NB4 (cell line): ENCODE measurements around the gene AATK.

Experiments used
- DNase-seq: peaks from one replicate; pipeline ENCODE4 v3.0.0; 2010; ENCODE audit warnings: low read depth
- H3K4me3 ChIP-seq: one replicate; pipeline ENCODE4 v1.5.1; 2011; ENCODE audit warnings: mild to moderate bottlenecking, low read depth, low read length, moderate library complexity
- MYC ChIP-seq: IDR thresholded peaks from 2 replicates; pipeline ENCODE4 v1.6.1; 2011; ENCODE audit warnings: low read depth, low read length
- POLR2A ChIP-seq: IDR thresholded peaks from 2 replicates; pipeline ENCODE4 v1.6.1; 2011; ENCODE audit warnings: mild to moderate bottlenecking; ENCODE audit not compliant: insufficient read length; ENCODE audit errors: extremely low read depth
- TF ChIP-seq, protein P1 (sequence below): IDR thresholded peaks from one replicate; pipeline ENCODE4 v1.5.1; 2012; ENCODE audit warnings: low read depth, low read length
- TF ChIP-seq, protein P2 (sequence below): IDR thresholded peaks from 2 replicates; pipeline ENCODE4 v1.6.1; 2011; ENCODE audit warnings: low read depth, low read length

AATK gene

DNA sequence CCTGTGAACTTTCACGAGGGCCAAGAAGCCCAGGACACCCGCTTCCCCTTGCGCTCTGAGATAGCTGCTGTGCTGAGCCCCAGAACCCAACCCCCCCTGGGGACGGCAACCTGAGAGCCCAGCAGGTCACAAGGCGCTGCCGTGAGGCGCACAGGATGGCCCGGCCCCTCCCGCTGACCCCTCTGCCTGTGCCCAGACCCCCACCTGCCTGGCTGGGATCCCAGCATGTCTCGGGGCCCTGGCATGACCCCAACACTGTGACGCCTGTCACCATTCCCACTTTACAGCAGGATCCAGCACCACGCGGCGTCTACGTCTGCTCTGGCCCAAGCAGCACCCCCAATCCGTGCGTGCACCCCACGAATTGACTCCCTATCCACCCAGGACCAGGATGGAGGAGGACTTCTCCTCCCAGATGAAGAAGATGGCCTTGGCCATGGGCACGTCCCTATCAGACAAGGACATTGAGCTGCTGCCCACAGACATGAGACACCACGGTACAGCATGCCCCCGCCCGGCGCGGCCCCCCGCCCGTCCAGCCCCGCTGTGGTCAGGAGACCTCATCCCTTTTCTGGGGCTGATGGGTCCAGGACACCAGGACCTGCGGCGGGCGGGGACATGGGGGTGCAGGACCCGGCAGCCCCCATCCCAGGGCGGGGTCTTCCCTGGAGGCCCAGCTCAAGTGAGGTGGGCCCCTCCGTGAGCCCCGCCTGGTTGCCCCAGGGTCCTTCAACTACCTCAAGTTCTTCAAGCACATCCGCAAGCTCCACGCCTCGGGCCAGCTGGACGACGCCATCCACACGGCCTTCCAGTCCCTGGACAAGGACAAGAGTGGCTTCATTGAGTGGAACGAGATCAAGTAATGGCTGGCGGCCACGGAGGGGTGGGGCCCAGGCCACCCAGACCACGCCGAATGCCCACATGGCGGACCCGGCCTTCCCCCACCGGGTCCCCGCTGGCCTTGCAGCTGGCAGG lies 15.1 kb upstream of the AATK start:
- H3K4me3 ChIP-seq, result no peak overlapping the region
- no peak for DNase-seq
- TF ChIP-seq, protein P1, sequence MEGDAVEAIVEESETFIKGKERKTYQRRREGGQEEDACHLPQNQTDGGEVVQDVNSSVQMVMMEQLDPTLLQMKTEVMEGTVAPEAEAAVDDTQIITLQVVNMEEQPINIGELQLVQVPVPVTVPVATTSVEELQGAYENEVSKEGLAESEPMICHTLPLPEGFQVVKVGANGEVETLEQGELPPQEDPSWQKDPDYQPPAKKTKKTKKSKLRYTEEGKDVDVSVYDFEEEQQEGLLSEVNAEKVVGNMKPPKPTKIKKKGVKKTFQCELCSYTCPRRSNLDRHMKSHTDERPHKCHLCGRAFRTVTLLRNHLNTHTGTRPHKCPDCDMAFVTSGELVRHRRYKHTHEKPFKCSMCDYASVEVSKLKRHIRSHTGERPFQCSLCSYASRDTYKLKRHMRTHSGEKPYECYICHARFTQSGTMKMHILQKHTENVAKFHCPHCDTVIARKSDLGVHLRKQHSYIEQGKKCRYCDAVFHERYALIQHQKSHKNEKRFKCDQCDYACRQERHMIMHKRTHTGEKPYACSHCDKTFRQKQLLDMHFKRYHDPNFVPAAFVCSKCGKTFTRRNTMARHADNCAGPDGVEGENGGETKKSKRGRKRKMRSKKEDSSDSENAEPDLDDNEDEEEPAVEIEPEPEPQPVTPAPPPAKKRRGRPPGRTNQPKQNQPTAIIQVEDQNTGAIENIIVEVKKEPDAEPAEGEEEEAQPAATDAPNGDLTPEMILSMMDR, result no peak
- TF ChIP-seq POLR2A, result no peak
- TF ChIP-seq MYC, result no peak
- TF ChIP-seq, protein P2, sequence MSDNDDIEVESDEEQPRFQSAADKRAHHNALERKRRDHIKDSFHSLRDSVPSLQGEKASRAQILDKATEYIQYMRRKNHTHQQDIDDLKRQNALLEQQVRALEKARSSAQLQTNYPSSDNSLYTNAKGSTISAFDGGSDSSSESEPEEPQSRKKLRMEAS, result no peak

DNA sequence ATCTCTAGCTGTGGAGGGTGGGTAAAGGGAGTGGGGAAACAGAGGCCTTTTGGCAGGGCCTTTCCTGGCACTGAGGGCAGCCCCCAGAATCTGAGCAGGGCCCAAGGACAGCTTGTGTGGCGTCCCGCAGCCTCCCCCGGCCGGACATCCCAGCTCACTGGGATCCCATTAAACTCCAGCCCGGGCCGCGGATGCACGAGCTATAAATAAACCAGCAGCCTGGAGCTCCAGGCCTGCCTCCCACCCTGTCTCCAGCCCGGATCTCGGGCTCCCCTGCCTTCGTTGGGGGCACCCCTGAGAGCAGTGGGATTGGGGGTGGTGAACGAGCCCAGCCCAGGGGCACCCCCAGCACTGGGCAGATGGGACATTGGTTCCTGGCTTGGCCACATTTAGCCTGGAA lies 13.8 kb upstream of the AATK start:
- TF ChIP-seq, protein P1, result no peak
- TF ChIP-seq MYC, result no peak
- TF ChIP-seq, protein P2, result no peak
- TF ChIP-seq POLR2A, result no peak
- DNase-seq, result no peak
- no peak overlapping the region for H3K4me3 ChIP-seq

DNA sequence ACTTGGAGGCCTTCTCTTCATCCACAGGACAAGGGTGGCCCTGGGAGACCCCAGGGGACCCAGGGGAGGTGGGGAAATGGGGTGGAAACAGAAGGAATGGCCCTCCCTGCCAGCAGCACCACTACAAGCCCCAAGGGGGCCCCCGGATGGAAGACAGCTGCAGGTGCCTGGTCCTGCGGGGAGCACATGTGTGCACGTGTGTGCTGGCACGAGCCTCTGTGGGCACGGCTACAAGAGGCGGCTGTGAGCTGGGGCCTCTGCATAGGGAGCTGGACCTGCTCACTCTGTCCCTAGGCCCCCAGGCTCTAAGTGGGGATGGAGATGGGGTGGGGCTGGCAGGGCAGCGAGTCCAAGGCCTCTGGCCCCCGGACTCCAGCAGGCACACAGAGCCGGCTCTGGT lies 13.2 kb upstream of the AATK start:
- TF ChIP-seq POLR2A (no peak), MYC (no peak)
- no peak overlapping the region for H3K4me3 ChIP-seq
- DNase-seq, result no peak

DNA sequence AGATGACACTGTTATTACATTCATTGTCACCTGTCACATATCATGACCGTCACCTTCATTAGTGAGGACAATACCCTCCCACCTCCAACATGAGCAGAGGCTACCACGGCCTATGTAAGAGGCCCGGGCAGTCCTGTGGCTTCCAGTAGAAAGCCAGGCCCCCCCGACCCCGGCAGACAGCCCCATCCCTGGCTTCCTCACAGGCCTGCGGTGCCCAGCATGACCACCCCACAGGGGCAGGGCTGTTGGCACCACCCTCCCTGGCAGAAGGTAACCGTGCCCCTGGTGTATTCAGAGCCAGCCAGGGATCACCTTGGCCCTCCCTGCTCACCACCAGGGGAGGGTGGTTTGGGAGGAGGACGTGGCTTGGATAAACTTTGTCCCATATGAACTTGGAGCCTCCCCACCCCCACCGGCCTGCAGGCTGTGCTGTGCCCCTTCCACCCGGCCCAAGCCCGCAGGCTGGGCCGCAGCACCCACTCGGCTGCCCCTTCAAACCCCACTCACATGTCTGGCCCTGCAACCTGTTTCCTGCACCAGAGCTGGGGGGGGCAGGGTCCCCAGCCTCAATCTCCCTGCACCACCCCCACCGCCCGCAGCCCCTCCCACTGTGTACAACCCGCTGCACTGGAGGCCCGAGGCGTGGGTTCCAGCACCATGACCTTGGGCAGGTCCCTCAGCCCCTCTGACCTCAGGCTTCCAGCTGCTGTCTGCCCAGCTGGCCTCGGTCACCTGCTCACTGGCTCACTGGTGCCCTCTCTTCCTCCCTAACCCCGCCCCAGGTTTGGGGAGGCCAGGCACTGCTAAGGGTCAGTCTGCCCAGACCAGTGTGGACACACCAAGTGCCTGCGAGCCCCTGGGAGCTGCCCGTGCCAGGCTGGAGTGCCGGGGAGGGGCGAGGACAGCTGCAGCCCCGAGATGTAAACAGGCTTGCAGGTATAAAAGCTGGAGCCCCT lies 12.4 kb upstream of the AATK start:
- TF ChIP-seq MYC (no peak), POLR2A (no peak)
- TF ChIP-seq, protein P1, result no peak
- TF ChIP-seq, protein P2, result no peak
- H3K4me3 ChIP-seq, result no peak overlapping the region
- DNase-seq, result no peak

DNA sequence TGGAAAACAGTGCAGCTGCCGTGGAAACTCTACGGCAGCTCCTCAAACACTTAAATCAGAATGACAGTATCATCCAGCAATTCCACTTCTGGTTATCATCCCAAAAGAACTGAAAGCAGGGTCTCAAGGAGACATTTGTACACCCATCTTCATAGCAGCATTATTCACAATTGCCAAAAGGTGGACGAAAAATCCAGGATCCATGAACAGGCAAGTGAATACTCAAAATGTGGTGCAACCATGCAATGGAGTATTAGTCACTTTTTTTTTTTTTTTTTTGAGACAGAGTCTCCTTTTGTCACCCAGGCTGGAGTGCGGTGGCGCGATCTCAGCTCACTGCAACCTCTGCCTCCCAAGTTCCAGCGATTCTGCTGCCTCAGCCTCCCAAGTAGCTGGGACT lies 10.6 kb upstream of the AATK start:
- no peak for DNase-seq
- H3K4me3 ChIP-seq, result no peak overlapping the region
- no peak for TF ChIP-seq POLR2A
- TF ChIP-seq, protein P1, result no peak
- no peak for TF ChIP-seq MYC
- TF ChIP-seq, protein P2, result no peak

DNA sequence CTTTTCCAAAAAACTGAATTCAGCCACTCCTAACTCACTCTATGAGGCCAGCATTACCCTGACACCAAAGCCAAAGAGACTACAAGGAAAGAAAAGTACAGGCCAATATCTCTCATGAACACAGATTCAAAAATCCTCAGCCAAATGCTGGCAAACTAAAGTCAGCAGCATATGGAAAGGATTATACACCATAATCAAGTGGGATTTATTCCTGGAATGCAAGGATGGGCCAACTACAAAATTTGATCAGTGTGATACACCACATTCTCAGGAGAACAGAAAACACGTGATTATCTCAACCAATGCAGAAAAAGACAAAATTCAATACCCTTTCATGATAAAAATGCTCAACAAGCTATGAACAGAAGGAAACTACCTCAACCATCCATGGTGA lies 7.7 kb upstream of the AATK start:
- H3K4me3 ChIP-seq, result no peak overlapping the region
- no peak for TF ChIP-seq MYC
- no peak for TF ChIP-seq POLR2A
- TF ChIP-seq, protein P2, result no peak
- TF ChIP-seq, protein P1, result no peak
- DNase-seq, result no peak
